Fibroblast of gingiva (primary cell): ENCODE data around the gene ZNF609.

Experiments
- DNase-seq: peaks from one replicate; pipeline ENCODE4 v3.0.0-alpha.2; 2011; ENCODE audit warnings: low read depth

Gene ZNF609

GRCh38 chr15:64696481-64696880 lies 236.1 kb downstream of the ZNF609 start:
- DNase-seq: no peak

DNA sequence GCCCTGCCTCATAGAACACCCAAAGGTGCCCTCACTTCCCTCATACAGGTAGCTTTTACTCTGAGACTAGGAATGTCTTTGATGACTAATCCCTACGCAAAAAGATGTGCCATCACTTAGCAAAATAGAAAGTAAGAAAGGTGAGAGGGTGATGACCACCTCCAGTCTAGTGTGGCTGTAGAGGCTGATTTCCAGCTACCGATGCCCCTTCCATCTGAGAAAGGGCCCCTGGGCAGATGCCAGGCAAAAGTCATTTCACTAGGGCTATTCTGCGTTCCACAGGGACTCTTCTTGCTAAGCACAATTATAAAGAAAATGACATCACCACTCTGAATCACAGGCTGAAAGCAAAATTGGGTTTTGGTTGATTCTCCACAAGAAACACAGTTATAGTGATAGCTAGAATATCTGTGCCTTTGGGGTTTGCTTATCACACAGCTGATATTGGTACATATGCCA lies 237.6 kb downstream of the ZNF609 start:
- DNase-seq: no peak

- DNase-seq: no peak
Observed at GRCh38 chr15:64698823-64699222, 238.4 kb downstream of the ZNF609 start.

DNA sequence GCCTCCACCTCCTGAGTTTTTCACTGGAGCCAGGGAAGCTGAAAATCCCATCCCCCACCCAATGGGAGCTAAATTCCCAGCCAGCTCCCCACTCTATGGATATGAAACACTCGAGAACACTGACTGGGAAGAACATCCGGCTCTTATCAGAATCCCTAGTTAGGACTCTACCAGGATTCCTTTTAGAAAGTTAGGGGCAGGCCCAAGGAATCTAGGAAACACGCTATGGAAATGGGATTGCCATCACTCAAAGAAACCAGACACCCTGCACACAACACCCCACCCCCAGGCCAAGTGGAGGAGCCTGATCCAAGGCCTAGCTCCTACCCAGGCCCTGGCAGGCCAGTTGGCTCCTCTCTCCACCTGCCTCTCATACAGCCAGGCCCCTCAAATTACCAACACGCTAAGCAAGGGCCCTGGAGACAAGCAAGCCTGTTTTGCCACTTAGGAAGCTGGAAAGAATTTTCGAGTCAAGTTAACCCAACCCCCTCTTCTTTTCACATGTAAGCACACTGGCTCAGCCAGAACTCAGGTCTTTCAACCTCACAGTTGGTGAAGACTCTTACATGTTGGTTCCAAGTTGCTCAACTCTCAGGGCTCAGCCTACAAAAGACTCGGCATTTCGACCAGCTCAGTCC lies 239.5 kb downstream of the ZNF609 start:
- peak; percentile 17 for DNase-seq

DNA sequence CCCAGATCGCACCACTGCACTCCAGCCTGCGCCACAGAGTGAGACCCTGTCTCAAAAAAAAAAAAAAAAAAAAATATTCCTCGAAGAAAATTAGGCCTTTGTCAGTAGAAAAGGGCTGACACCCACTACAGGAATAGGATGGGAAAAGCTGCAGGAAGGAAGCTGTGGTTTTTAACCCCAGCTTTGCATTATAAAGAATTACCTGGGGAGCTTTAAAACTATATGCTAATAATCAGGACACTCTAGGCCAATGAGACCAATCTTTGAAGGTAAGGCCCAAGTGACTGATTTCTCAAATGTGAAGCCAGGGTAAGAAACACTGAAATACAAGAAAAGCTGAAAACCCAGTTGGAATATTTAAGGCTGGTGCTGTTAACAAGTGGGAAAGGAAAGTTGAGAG lies 240.7 kb downstream of the ZNF609 start:
- no peak for DNase-seq

- no peak for DNase-seq
Observed at GRCh38 chr15:64701482-64702184, 241.3 kb downstream of the ZNF609 start.

GRCh38 chr15:64702816-64703631 lies 242.6 kb downstream of the ZNF609 start:
- peak; percentile 89 for DNase-seq

GRCh38 chr15:64703632-64703959 lies 243.2 kb downstream of the ZNF609 start:
- no peak for DNase-seq

DNA sequence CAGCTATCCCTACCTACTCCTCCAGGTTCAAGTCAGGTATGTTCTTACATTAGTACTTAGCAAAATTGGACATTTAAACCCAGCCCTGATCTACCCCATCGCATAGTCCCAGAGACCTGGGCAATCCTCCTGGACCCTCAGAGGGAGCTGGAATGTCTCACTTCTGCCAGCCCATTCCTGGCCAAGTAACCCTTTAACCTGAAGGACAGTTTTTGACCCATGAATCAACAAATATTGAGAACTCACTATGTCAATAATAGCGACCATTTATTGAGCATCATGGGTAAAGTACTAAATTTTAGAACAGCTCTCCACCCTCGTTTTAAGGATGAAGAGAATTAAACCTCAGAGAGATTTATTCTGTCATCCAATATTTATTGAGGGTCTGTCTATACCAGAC lies 244.6 kb downstream of the ZNF609 start:
- DNase-seq: no peak

DNA sequence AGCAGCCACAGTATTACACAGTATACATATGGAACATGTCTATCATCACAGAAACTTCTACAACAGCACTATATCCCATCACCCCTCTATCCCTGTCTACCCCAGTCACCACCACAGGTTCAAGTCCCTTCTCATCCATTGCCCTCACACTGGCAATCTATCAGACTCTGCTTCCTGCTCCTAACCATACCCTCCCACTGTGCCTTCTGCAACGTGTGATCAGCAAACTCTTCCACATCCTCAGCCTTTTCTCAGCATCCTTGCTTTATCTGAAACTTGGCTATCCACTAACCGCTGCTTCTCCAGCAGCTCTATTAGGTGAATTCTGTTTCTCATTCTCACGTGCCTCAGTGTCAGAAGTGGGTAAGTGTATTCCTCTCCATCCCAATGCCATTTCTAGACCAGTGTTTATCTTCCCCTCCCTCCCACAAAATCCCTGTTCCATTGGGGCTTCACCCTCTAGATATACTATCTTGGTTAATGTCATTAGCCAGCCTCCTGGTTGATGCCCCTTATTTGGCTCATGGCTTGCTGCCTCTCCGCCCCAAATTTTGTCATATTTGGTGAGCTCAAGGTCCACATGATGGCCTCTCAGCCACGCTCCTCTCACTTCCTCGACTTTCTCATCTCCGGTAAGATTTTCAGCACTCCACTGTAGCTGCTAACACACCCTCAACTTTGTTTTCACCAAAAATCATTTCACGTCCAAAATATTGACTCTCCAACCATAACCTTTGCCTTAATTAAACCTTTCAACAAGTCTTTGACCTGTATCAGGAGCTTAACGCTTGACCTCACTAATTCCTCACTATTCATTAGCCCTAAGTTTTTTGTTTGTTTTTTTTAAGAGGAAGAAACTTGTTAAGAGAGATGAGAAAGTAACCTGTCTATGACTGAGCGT lies 245.9 kb downstream of the ZNF609 start:
- DNase-seq: no peak

DNA sequence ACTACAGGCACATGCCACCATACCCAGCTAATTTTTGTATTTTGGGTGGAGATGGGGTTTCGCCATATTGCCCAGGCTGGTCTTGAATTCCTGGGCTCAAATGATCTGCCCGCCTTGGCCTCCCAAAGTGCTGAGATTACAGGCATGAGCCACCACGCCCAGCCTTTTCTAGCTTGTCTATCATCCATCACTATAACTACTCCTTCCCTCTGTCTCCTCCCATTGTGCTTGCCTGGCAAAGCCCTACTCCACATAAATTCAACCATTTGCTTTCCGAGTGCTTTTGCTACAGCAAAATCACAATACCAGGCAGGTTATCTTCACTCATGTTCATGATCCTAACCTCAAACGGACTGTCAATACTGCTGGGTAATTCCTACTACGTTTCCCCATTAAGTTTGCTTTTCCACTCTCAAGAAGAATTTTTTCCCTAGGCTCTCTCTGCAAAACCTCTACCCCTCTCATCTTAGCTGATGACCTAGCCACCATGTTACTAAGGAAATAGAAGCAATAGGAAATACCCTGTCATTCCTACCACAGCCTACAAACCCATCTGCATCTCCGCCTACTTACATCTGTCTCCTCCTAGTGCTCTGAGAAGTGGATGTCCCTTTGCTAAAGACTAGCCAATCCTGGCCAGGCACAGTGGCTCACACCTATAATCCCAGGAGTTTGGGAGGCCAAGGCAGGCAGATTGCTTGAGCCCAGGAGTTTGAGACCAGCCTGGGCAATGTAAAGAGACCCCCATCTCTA lies 250.5 kb downstream of the ZNF609 start:
- no peak for DNase-seq

GRCh38 chr15:64712353-64712752 lies 252.0 kb downstream of the ZNF609 start:
- DNase-seq: no peak

- DNase-seq: no peak
Observed at GRCh38 chr15:64713592-64713991, 253.2 kb downstream of the ZNF609 start.

DNA sequence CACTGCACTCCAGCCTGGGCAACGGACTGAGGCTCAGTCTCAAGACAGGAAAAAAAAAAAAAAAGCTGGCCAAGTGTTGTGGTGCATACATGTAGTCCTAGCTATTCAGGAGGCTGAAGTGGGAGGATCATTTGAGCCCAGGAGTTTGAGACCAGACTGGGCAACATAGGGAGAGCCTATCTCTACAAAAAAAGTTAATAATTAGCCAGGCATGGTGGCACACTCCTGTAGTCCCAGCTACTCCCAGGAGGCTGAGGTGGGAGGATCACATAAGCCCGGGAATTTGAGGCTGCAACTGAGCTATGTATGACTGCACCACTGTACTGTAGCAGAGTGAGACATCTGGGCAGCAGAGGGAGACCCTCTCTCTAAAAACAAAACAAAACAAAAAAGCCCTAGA lies 256.1 kb downstream of the ZNF609 start:
- no peak for DNase-seq

DNA sequence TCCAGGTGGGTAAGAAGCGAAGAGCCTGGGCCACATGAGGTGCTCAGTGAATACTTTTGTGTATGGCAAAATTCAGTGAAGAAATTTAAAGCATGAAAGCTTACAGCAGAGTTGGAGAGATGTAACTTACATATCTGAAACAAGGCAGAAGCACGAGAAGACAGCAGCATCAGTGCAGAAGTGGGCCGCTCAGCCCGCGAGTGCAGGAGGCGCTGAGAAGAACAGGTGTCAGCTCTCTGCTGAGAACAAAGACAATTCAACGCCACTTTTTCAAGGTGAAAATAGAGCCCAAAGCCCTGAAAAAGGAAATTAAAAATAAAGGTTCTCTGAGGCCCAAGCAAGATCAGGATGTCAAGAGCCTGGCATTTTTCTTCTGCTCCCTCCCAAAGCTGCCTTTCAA lies 256.8 kb downstream of the ZNF609 start:
- DNase-seq: no peak

GRCh38 chr15:64717735-64718495 lies 257.5 kb downstream of the ZNF609 start:
- DNase-seq: no peak

GRCh38 chr15:64720188-64720587 lies 259.8 kb downstream of the ZNF609 start:
- no peak for DNase-seq

GRCh38 chr15:64730151-64730550 lies 269.8 kb downstream of the ZNF609 start:
- no peak for DNase-seq

- DNase-seq: peak; percentile 42
Observed at GRCh38 chr15:64731012-64731804, 270.8 kb downstream of the ZNF609 start.

- DNase-seq: no peak
Observed at GRCh38 chr15:64731805-64732151, 271.4 kb downstream of the ZNF609 start.
